Heart left ventricle (tissue), 16 donors: Measurements from ENCODE around the gene DEUP1. TPM values are rescaled to one million over a fixed set of nuclear protein-coding genes. Genes with fewer than 3 reads are reported as not detected.
A peak's percentile ranks its signal among the peaks of the same experiment; 100 is the strongest.
"Not testable (repeated sequence)": the region's sequence is repeated elsewhere in the genome, so short reads cannot be mapped to it uniquely, and the experiment has no call there.

Source experiments
- ATAC-seq, 4 donors: fragments of 200-7000 bp; cut with Tn5 transposase; one replicate each; pipeline ENCODE4 v1.9.1; 2020 to 2022; ENCODE audit warnings: moderate library complexity in 4 of 4, mild to moderate bottlenecking in 3 of 4, moderate number of reproducible peaks in 1 of 4
- DNase-seq, 5 donors: peaks; one replicate each; pipeline ENCODE4 v3.0.0-alpha.2; 2020
- H3K27ac ChIP-seq, 12 donors: fragments of 200-600 bp; sonication (generic) in 4 of 12; one replicate each; pipeline versions ENCODE4 v1.5.0 to v1.8.0; 2016 to 2022; ENCODE audit warnings: mild to moderate bottlenecking in 2 of 12
- H3K27me3 ChIP-seq, 9 donors: fragments of 200-600 bp; sonication (generic) in 2 of 9; one replicate each; pipeline versions ENCODE4 v1.5.1 to v1.8.0; 2016 to 2022; ENCODE audit warnings: mild to moderate bottlenecking in 3 of 9
- H3K36me3 ChIP-seq, 9 donors: fragments of 200-600 bp; sonication (generic) in 2 of 9; one replicate each; pipeline versions ENCODE4 v1.5.0 to v1.8.0; 2018 to 2022; ENCODE audit warnings: mild to moderate bottlenecking in 2 of 9
- H3K4me1 ChIP-seq, 12 donors: fragments of 200-600 bp; sonication (generic) in 4 of 12; one replicate each; pipeline versions ENCODE4 v1.5.0 to v1.8.0; 2016 to 2022; ENCODE audit warnings: mild to moderate bottlenecking in 3 of 12
- H3K4me3 ChIP-seq, 12 donors: fragments of 200-600 bp; sonication (generic) in 4 of 12; one replicate each; pipeline versions ENCODE4 v1.5.0 to v1.8.0; 2017 to 2022; ENCODE audit warnings: mild to moderate bottlenecking in 9 of 12, moderate library complexity in 4 of 12
- H3K9me3 ChIP-seq, 12 donors: fragments of 200-600 bp; sonication (generic) in 4 of 12; one replicate each; pipeline versions ENCODE4 v1.5.0 to v1.8.0; 2016 to 2022; ENCODE audit warnings: mild to moderate bottlenecking in 1 of 12
- CTCF ChIP-seq, 12 donors: fragments of 200-600 bp; sonication (generic) in 4 of 12; IDR thresholded peaks; one replicate each; pipeline versions ENCODE4 v1.5.0 to v1.8.0; 2018 to 2022; ENCODE audit warnings: antibody characterized with exemption in 12 of 12, mild to moderate bottlenecking in 5 of 12
- POLR2A ChIP-seq, 2 donors: fragments of 450-650 bp; IDR thresholded peaks; one replicate each; pipeline ENCODE4 v1.6.1; 2017; ENCODE audit warnings: antibody characterized with exemption in 2 of 2, mild to moderate bottlenecking in 2 of 2, moderate library complexity in 2 of 2
- WGBS, 4 donors: extraction: QIAGEN DNeasy Blood & Tissue Kit in 2 of 4; methylation state at CpG; one replicate each; pipeline versions ENCODE4 v1.1.5 to v1.1.7; 2013 to 2018; 5-methylcytosine and 5-hydroxymethylcytosine counted together
- intact Hi-C, 10 donors: fragments of 100-400 bp; cut with DNase I; formaldehyde crosslinking; loops; one replicate each; pipeline versions ENCODE4 v1.11.1 to v1.14.2; 2022
- polyA plus RNA-seq, 2 donors: library from polyadenylated mRNA; stranded (reverse); fragments of 200-250 nt; gene quantifications; one replicate each; pipeline ENCODE4 v1.2.3, GENCODE V29; 2013
- total RNA-seq, 9 donors: library from RNA; depleted of rRNA in 2 of 9; stranded (reverse); fragments of >200 nt in 2 of 9; fragmentation: NEBNext Ultra II Directional in 3 of 9; extraction: Animal tissue kit (Norgen Biotek cat#: 25700) in 3 of 9; gene quantifications; one replicate each; pipeline versions ENCODE4 v1.1.0 to v1.2.4, GENCODE V29; 2016 to 2023
- donor health status: ischemic (EF 13 %, LVEDD 7.1; RV severe dilation, severe dysfunction).
- donor health status: healthy with polysubstance abuse.
- donor health status: DM: no; HTN: yes; CAD: no.
- donor health status: DM: no; HTN: no; CAD: no.
- donor health status: ischemic (EF 25% LVEDD 6.9; RV normal size, moderate dysfunction).
- donor health status: ischemic (EF 25% LVEDD 5.7; RV mildly dilated, moderate dysfunction).
- donor health status: healthy.
- donor health status: DM: yes; HTN: yes; CAD: no.
- donor health status: ischemic (EF 35%, LVEDD 5.7; RV mildly dilated, moderate dysfunction).
- donor health status: nonischemic (EF 11% LVEDD 7.7; RV severe dilation, severe dysfunction).
- donor health status: DM: yes; HTN: yes; CAD: no.
- donor health status: PGD.
- donor health status: ischemic (EF 29% LVEDD 5.4; RV normal size, mild dysfunction).
- donor health status: nonischemic (EF 23%, LVEDD 6.1; RV moderate dilation, normal function).

The DEUP1 gene
- total and polyA plus RNA-seq, 11 donors, result not detected

GRCh38 chr11:93444617-93445073, 114.1 kb downstream of the DEUP1 start:
- TF ChIP-seq POLR2A (IDR thresholded peaks at IDR 0.05) (no peak), CTCF (IDR thresholded peaks at IDR 0.05) (no peak)
- 72 to 85% (median 78%) methylated on average over 8 of the region's 8 CpGs for WGBS, 4 donors
- peaks cover 0 to 2% (median 0%) of the 10 kb centered on the region in 12 donors for H3K9me3 ChIP-seq
- H3K27me3 ChIP-seq, result no peaks in the 10 kb centered on the region
- no peaks in the 10 kb centered on the region for H3K4me1 ChIP-seq
- H3K27ac ChIP-seq, result no peak overlapping the region
- H3K4me3 ChIP-seq, result no peak overlapping the region
- intact Hi-C loops, result no loop called here
- DNase-seq (no peak), ATAC-seq (no peak)
- H3K36me3 ChIP-seq, result no peaks in the 10 kb centered on the region

- DNase-seq, result no peak
- Histone ChIP-seq H3K36me3 (no peaks in the 10 kb centered on the region), H3K4me3 (no peak overlapping the region), H3K9me3 (peaks cover 0 to 3% (median 0%) of the 10 kb centered on the region in 12 donors), H3K4me1 (no peaks in the 10 kb centered on the region), H3K27ac (no peak overlapping the region), H3K27me3 (no peaks in the 10 kb centered on the region)
- no peak for TF ChIP-seq POLR2A (IDR thresholded peaks at IDR 0.05)
- no peak for TF ChIP-seq CTCF (IDR thresholded peaks at IDR 0.05)
- no peak for ATAC-seq
- 87 to 90% (median 88%) methylated on average over 8 to 9 of the region's 9 CpGs for WGBS, 4 donors
- intact Hi-C loops, result no loop called here
Measured at GRCh38 chr11:93458286-93458685, 127.7 kb downstream of the DEUP1 start.

- H3K4me1 ChIP-seq, intact Hi-C loops, DNase-seq, ATAC-seq, H3K9me3 ChIP-seq, H3K27ac ChIP-seq, H3K27me3 ChIP-seq, H3K4me3 ChIP-seq, H3K36me3 ChIP-seq: not testable (repeated sequence)
- WGBS, 4 donors, result 92 to 97% (median 95%) methylated on average over 4 of the region's 4 CpGs
Measured at GRCh38 chr11:93463666-93464065, 133.1 kb downstream of the DEUP1 start.

GRCh38 chr11:93464927-93465540, 134.5 kb downstream of the DEUP1 start:
- DNase-seq (no peak), ATAC-seq (no peak)
- 58 to 64% (median 60%) methylated on average over 3 of the region's 3 CpGs for WGBS, 4 donors
- Histone ChIP-seq H3K4me1 (no peaks in the 10 kb centered on the region), H3K4me3 (no peak overlapping the region), H3K27me3 (no peaks in the 10 kb centered on the region), H3K27ac (no peak overlapping the region), H3K9me3 (peaks cover 0 to 3% (median 0%) of the 10 kb centered on the region in 12 donors), H3K36me3 (no peaks in the 10 kb centered on the region)
- intact Hi-C loops, result no loop called here
- TF ChIP-seq POLR2A (IDR thresholded peaks at IDR 0.05) (no peak), CTCF (IDR thresholded peaks at IDR 0.05) (no peak)

- no peak for DNase-seq
- Histone ChIP-seq H3K4me1 (no peaks in the 10 kb centered on the region), H3K9me3 (peaks cover 0 to 3% (median 0%) of the 10 kb centered on the region in 12 donors), H3K27ac (no peak overlapping the region), H3K36me3 (no peaks in the 10 kb centered on the region), H3K4me3 (no peak overlapping the region), H3K27me3 (no peaks in the 10 kb centered on the region)
- TF ChIP-seq POLR2A (IDR thresholded peaks at IDR 0.05), result no peak
- TF ChIP-seq CTCF (IDR thresholded peaks at IDR 0.05), result no peak
- 91 to 96% (median 94%) methylated on average over 4 of the region's 4 CpGs for WGBS, 4 donors
- intact Hi-C loops, result no loop called here
- peak in 1 of 4 donors; percentile 38 for ATAC-seq
Measured at GRCh38 chr11:93467054-93467453, 136.5 kb downstream of the DEUP1 start.
